K562 (cell line): ENCODE results near the gene ZFTA. TPM values are rescaled to one million over a fixed set of nuclear protein-coding genes. Genes with fewer than 3 reads are reported as not detected.

ENCODE experiments used
- ATAC-seq: fragments of 200-7000 bp; cut with Tn5 transposase; 3 replicates; pipeline ENCODE4 v1.9.1; 2020; ENCODE audit warnings: moderate library complexity
- BruUV-seq: library from RNA; stranded (reverse); fragments of 400-500 nt; replicated peaks from 2 replicates; lab custom pipeline; 2021; lab: Mats Ljungman, UMichigan
- CTCF ChIA-PET: fragments of 300-600 bp; formaldehyde crosslinking; extraction: SDS; loops from one replicate; lab custom pipeline; 2021; ENCODE audit warnings: low intra/inter-chr PET ratio; lab: Yijun Ruan, JAX
- POLR2A ChIA-PET: fragments of 300-600, 350-650 bp; sonication (Branson Sonifier 250); formaldehyde crosslinking; extraction: SDS; loops from one replicate; lab custom pipeline; 2021; ENCODE audit warnings: antibody characterized with exemption, inconsistent platforms; lab: Yijun Ruan, JAX
- DNase-seq, 4 experiments: peaks; one replicate each; pipeline versions ENCODE4 v3.0.0 to v3.0.0-alpha.2; 2011 to 2018; ENCODE audit warnings: low spot score in 3 of 4, mixed read lengths in 3 of 4; ENCODE audit errors: extremely low read depth in 1 of 4
- FAIRE-seq: peaks from 2 replicates; lab custom pipeline; 2011; peaks lifted over from hg19 to GRCh38; lab: Jason Lieb, UNC
- H2AFZ ChIP-seq: 2 replicates; pipeline ENCODE4 v1.6.0; 2011; ENCODE audit warnings: low read depth, low read length, control low read depth, inconsistent platforms
- H3K27ac ChIP-seq: fragments of 200-600 bp; 3 replicates; pipeline ENCODE4 v1.8.0; 2011; ENCODE audit warnings: low read depth, mild to moderate bottlenecking, control low read depth, inconsistent platforms, low read length, moderate library complexity, mixed read lengths; ENCODE audit errors: extremely low read depth
- H3K27me3 ChIP-seq, 2 experiments: fragments of 300-600 bp in 1 of 2; 2 replicates in 1 of 2; 3 replicates in 1 of 2; pipeline versions ENCODE4 v1.6.0 to v1.8.0; 2011; ENCODE audit warnings: inconsistent platforms in 2 of 2, low read length in 2 of 2, mild to moderate bottlenecking in 1 of 2, mixed read lengths in 1 of 2, moderate library complexity in 1 of 2; ENCODE audit not compliant: control insufficient read depth in 2 of 2, insufficient read depth in 2 of 2
- H3K36me3 ChIP-seq: fragments of 300-600 bp; 3 replicates; pipeline ENCODE4 v1.8.0; 2011; ENCODE audit warnings: mild to moderate bottlenecking, low read length, inconsistent platforms; ENCODE audit not compliant: control insufficient read depth, insufficient read depth
- H3K4me1 ChIP-seq, 2 experiments: fragments of 200-600 bp in 1 of 2; replicated peaks in 1 of 2; 2 replicates in 1 of 2; 3 replicates in 1 of 2; pipeline versions ENCODE4 v1.5.1 to v1.8.0; 2011; ENCODE audit warnings: inconsistent platforms in 2 of 2, low read length in 2 of 2, mild to moderate bottlenecking in 1 of 2, mixed read lengths in 1 of 2, moderate library complexity in 1 of 2; ENCODE audit not compliant: control insufficient read depth in 2 of 2, insufficient read depth in 2 of 2
- H3K4me2 ChIP-seq: 2 replicates; pipeline ENCODE4 v1.6.1; 2011; ENCODE audit warnings: low read length, control low read depth, inconsistent platforms, mixed read lengths; ENCODE audit not compliant: insufficient read depth
- H3K4me3 ChIP-seq: fragments of 200-600 bp; sonication (generic), shearing (Covaris generic); 2 replicates; pipeline ENCODE4 v1.5.1; 2016; ENCODE audit warnings: control low read depth, inconsistent platforms
- H3K79me2 ChIP-seq: fragments of 200-600 bp; 3 replicates; pipeline ENCODE4 v1.8.0; 2011; ENCODE audit warnings: low read length, inconsistent platforms; ENCODE audit not compliant: control insufficient read depth, insufficient read depth
- H3K9ac ChIP-seq, 2 experiments: 2 replicates each; pipeline versions ENCODE4 v1.6.0 to v1.6.1; 2011; ENCODE audit warnings: low read depth in 2 of 2, low read length in 2 of 2, control low read depth in 1 of 2, inconsistent platforms in 1 of 2, mild to moderate bottlenecking in 1 of 2, mixed read lengths in 1 of 2; ENCODE audit not compliant: insufficient read depth in 1 of 2
- H3K9me1 ChIP-seq: one replicate; pipeline ENCODE4 v1.6.0; 2011; ENCODE audit warnings: inconsistent platforms, mild to moderate bottlenecking, low read length, moderate library complexity; ENCODE audit not compliant: control insufficient read depth, insufficient read depth
- H3K9me3 ChIP-seq: replicated peaks from 2 replicates; pipeline ENCODE4 v1.5.1; 2011; ENCODE audit warnings: low read depth, low read length, inconsistent platforms; ENCODE audit not compliant: control insufficient read depth, insufficient read depth
- H4K20me1 ChIP-seq: replicated peaks from 2 replicates; pipeline ENCODE4 v1.6.1; 2011; ENCODE audit warnings: low read length, inconsistent platforms, mixed read lengths; ENCODE audit not compliant: control insufficient read depth, insufficient read depth
- NRF1 ChIP-seq, 2 experiments: fragments of 450-650 bp; IDR thresholded peaks in 1 of 2; conservative IDR thresholded peaks in 1 of 2; 2 replicates each; pipeline ENCODE4 v1.6.1; 2014; ENCODE audit warnings: mild to moderate bottlenecking in 2 of 2
- SMAD3 ChIP-seq: fragments of 450-650 bp; formaldehyde crosslinking; conservative IDR thresholded peaks from 2 replicates; pipeline ENCODE4 v1.4.0; 2020; ENCODE audit warnings: mild to moderate bottlenecking
- SMARCA5 ChIP-seq: fragments of 450-650 bp; IDR thresholded peaks from 2 replicates; pipeline ENCODE4 v1.6.1; 2016
- SRF ChIP-seq, 2 experiments: fragments of 250-450, 450-650 bp in 1 of 2; sonication (Bioruptor Pico) in 1 of 2; sonication (generic) in 1 of 2; formaldehyde crosslinking; IDR thresholded peaks; 2 replicates each; pipeline versions ENCODE4 v1.5.0 to v1.5.1; 2020 to 2022; ENCODE audit warnings: mild to moderate bottlenecking in 1 of 2, missing genetic modification reagents in 1 of 2
- SUPT5H ChIP-seq: fragments of 450-650 bp; IDR thresholded peaks from 2 replicates; pipeline ENCODE4 v1.6.1; 2016
- XRCC3 ChIP-seq: fragments of 450-650 bp; IDR thresholded peaks from 2 replicates; pipeline ENCODE4 v1.6.1; 2017; ENCODE audit warnings: mild to moderate bottlenecking, moderate library complexity
- ZKSCAN3 ChIP-seq: fragments of 250-450 bp; sonication (Bioruptor Pico); IDR thresholded peaks from 2 replicates; pipeline ENCODE4 v1.4.0; 2020
- ZNF644 ChIP-seq: fragments of 200-800 bp; sonication (Bioruptor generic); IDR thresholded peaks from 2 replicates; pipeline ENCODE4 v1.6.1; 2016; ENCODE audit warnings: low read depth, missing genetic modification characterization, missing compliant biosample characterization
- WGBS: fragments of 100-300 bp; shearing (Covaris generic); methylation state at CpG from one replicate; pipeline ENCODE4 v1.1.6; 2016; ENCODE audit warnings: low coverage, mixed read lengths; ENCODE audit not compliant: insufficient coverage; ENCODE audit errors: missing lambda C conversion rate; 5-methylcytosine and 5-hydroxymethylcytosine counted together
- in situ Hi-C: fragments of 300-500 bp; cut with MboI; formaldehyde crosslinking; loops from 4 replicates; pipeline ENCODE4 v1.15.0; 2018; ENCODE audit warnings: inconsistent platforms, mixed read lengths
- intact Hi-C: fragments of 100-400 bp; cut with micrococcal nuclease; formaldehyde crosslinking; loops from 2 replicates; pipeline ENCODE4 v1.14.2; 2022
- polyA plus RNA-seq, 8 experiments: library from polyadenylated mRNA; depleted of rRNA in 4 of 8; stranded (reverse) in 5 of 8; unstranded in 3 of 8; fragments of >200 nt; fragmentation: Nextera tagmentation in 2 of 8; fragmentation: Illumina TruSeq in 1 of 8; extraction: Ambion mirVana in 2 of 8; extraction: Trizol in 1 of 8; gene quantifications; 2 replicates each; pipeline versions ENCODE4 v1.2.1 to v1.2.3, GENCODE V29; 2011 to 2014; ENCODE audit warnings: inconsistent platforms in 1 of 8, missing spikeins in 1 of 8
- total RNA-seq, 7 experiments: library from RNA; depleted of rRNA in 6 of 7; stranded (reverse); fragments of >200 nt in 6 of 7; fragmentation: Illumina TruSeq in 2 of 7; extraction: Trizol in 2 of 7; gene quantifications; 2 replicates each; pipeline versions ENCODE4 v1.2.1 to v1.2.3, GENCODE V29; 2011 to 2021; ENCODE audit warnings: low replicate concordance in 1 of 7
- TF ChIP-seq, protein P1 (sequence below): fragments of 200-800 bp; sonication (Bioruptor generic); IDR thresholded peaks from 2 replicates; pipeline ENCODE4 v1.6.1; 2016; ENCODE audit warnings: missing genetic modification characterization, missing compliant biosample characterization
- TF ChIP-seq, protein P2 (sequence below), 3 experiments: IDR thresholded peaks in 2 of 3; conservative IDR thresholded peaks in 1 of 3; 2 replicates each; pipeline ENCODE4 v1.5.1; 2011 to 2012; ENCODE audit warnings: low read length in 3 of 3, mild to moderate bottlenecking in 3 of 3, control low read depth in 2 of 3, improper control_type of control experiment in 1 of 3, inconsistent platforms in 1 of 3, low read depth in 1 of 3, mixed read lengths in 1 of 3, moderate library complexity in 1 of 3; ENCODE audit not compliant: insufficient read depth in 2 of 3
- TF ChIP-seq, protein P3 (sequence below): sonication (generic); formaldehyde crosslinking; IDR thresholded peaks from 2 replicates; pipeline ENCODE4 v1.8.0; 2022; ENCODE audit warnings: mild to moderate bottlenecking, low read depth, missing genetic modification reagents
- TF ChIP-seq, protein P4 (sequence below): fragments of 250-450 bp; sonication (Bioruptor Pico); IDR thresholded peaks from 2 replicates; pipeline ENCODE4 v1.4.0; 2020; ENCODE audit warnings: mild to moderate bottlenecking, moderate library complexity

Gene ZFTA
- total and polyA plus RNA-seq, 9 of the 15 experiments (the other 6 are each of a cell fraction or from before 2014, with no cell fraction given): 0.45 to 12.3 (median 2.9) TPM

DNA sequence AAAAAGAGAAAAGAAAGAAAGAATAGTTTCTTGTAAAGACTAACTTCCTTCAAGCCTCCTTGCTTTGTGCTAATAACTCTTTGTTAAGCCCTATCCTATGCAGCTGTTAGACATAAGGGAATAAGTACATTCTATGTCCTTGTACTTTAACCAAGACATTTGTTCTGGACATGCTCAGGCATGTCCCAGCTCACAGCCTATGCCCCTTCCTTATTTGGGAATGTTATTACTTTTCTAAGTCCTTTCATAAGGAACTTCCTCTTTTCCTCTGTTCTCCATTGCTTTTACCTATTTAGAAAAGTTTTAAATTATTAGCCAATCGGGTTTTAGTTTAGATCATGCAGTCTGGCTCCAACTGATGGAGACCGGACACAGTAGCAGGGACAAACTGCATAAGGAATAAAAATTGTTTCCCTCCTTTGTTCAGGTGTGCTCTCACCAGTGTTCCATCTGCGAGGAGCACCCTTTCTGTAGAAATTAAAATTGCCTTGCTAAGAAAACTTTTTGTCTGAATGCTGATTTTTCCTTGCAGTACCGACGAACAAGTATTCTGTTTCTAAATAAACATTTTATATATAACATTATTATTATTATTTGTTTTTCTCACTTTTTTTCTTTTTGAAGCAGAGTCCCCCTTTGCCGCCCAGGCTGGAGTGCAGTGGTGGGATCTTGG lies 23.1 kb upstream of the ZFTA start:
- Histone ChIP-seq H2AFZ (no peak overlapping the region), H3K4me2 (no peak overlapping the region), H3K36me3 (no peaks in the 10 kb centered on the region), H3K4me1 (no peaks in the 10 kb centered on the region; a peak in 1 of 5 replicates), H4K20me1 (no peaks in the 10 kb centered on the region), H3K9me1 (no peaks in the 10 kb centered on the region), H3K79me2 (no peaks in the 10 kb centered on the region), H3K27ac (no peak overlapping the region), H3K9ac (no peak overlapping the region), H3K27me3 (peaks cover 4% of the 10 kb centered on the region in 2 experiments; a peak in 2 of 5 replicates), H3K9me3 (0 out of 2 replicates have a peak, but pooled peaks cover 4% of the 10 kb centered on the region), H3K4me3 (no peak overlapping the region)
- no TSS peak for BruUV-seq
- no peak for ATAC-seq
- 26% methylated on average over 6 of the region's 6 CpGs for WGBS
- DNase-seq: no peak
- CTCF ChIA-PET: interaction anchor here (0.7 kb wide), 1 partner anchor 888 kb away, joined by 3 read pairs; no protein-coding TSS in a partner anchor
- intact Hi-C loops (no loop called here), in situ Hi-C loops (no loop called here)
- no peak for FAIRE-seq
- POLR2A ChIA-PET: no interaction called here
- TF ChIP-seq XRCC3 (peak; percentile 74; the same call in 1 of the 2 replicates), ZNF644 (no peak), ZKSCAN3 (CRISPR knock-in tag) (no peak), SMAD3 (CRISPR knock-in tag) (no peak), SRF (CRISPR knock-in tag; IDR thresholded peaks at IDR 0.05) (peak in 1 of 2 experiments; percentile 77; a peak in 1 of 4 replicates), SUPT5H (no peak), NRF1 (conservative IDR thresholded peaks at IDR 0.05 in 1 of 2, IDR thresholded peaks at IDR 0.05 in 1 of 2) (peak; percentile 43 to 45; a peak in 2 of 4 replicates), SMARCA5 (no peak)
- TF ChIP-seq, protein P1, sequence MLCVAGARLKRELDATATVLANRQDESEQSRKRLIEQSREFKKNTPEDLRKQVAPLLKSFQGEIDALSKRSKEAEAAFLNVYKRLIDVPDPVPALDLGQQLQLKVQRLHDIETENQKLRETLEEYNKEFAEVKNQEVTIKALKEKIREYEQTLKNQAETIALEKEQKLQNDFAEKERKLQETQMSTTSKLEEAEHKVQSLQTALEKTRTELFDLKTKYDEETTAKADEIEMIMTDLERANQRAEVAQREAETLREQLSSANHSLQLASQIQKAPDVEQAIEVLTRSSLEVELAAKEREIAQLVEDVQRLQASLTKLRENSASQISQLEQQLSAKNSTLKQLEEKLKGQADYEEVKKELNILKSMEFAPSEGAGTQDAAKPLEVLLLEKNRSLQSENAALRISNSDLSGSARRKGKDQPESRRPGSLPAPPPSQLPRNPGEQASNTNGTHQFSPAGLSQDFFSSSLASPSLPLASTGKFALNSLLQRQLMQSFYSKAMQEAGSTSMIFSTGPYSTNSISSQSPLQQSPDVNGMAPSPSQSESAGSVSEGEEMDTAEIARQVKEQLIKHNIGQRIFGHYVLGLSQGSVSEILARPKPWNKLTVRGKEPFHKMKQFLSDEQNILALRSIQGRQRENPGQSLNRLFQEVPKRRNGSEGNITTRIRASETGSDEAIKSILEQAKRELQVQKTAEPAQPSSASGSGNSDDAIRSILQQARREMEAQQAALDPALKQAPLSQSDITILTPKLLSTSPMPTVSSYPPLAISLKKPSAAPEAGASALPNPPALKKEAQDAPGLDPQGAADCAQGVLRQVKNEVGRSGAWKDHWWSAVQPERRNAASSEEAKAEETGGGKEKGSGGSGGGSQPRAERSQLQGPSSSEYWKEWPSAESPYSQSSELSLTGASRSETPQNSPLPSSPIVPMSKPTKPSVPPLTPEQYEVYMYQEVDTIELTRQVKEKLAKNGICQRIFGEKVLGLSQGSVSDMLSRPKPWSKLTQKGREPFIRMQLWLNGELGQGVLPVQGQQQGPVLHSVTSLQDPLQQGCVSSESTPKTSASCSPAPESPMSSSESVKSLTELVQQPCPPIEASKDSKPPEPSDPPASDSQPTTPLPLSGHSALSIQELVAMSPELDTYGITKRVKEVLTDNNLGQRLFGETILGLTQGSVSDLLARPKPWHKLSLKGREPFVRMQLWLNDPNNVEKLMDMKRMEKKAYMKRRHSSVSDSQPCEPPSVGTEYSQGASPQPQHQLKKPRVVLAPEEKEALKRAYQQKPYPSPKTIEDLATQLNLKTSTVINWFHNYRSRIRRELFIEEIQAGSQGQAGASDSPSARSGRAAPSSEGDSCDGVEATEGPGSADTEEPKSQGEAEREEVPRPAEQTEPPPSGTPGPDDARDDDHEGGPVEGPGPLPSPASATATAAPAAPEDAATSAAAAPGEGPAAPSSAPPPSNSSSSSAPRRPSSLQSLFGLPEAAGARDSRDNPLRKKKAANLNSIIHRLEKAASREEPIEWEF: no peak
- TF ChIP-seq, protein P2, sequence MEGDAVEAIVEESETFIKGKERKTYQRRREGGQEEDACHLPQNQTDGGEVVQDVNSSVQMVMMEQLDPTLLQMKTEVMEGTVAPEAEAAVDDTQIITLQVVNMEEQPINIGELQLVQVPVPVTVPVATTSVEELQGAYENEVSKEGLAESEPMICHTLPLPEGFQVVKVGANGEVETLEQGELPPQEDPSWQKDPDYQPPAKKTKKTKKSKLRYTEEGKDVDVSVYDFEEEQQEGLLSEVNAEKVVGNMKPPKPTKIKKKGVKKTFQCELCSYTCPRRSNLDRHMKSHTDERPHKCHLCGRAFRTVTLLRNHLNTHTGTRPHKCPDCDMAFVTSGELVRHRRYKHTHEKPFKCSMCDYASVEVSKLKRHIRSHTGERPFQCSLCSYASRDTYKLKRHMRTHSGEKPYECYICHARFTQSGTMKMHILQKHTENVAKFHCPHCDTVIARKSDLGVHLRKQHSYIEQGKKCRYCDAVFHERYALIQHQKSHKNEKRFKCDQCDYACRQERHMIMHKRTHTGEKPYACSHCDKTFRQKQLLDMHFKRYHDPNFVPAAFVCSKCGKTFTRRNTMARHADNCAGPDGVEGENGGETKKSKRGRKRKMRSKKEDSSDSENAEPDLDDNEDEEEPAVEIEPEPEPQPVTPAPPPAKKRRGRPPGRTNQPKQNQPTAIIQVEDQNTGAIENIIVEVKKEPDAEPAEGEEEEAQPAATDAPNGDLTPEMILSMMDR (IDR thresholded peaks at IDR 0.05 in 2 of 3, conservative IDR thresholded peaks at IDR 0.05 in 1 of 3; ENCODE audit: insufficient read depth in 2 of 3, low read depth in 1 of 3, low read length in 3 of 3): no peak
- TF ChIP-seq, protein P3, sequence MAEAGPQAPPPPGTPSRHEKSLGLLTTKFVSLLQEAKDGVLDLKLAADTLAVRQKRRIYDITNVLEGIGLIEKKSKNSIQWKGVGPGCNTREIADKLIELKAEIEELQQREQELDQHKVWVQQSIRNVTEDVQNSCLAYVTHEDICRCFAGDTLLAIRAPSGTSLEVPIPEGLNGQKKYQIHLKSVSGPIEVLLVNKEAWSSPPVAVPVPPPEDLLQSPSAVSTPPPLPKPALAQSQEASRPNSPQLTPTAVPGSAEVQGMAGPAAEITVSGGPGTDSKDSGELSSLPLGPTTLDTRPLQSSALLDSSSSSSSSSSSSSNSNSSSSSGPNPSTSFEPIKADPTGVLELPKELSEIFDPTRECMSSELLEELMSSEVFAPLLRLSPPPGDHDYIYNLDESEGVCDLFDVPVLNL (CRISPR knock-in tag): no peak
- TF ChIP-seq, protein P4, sequence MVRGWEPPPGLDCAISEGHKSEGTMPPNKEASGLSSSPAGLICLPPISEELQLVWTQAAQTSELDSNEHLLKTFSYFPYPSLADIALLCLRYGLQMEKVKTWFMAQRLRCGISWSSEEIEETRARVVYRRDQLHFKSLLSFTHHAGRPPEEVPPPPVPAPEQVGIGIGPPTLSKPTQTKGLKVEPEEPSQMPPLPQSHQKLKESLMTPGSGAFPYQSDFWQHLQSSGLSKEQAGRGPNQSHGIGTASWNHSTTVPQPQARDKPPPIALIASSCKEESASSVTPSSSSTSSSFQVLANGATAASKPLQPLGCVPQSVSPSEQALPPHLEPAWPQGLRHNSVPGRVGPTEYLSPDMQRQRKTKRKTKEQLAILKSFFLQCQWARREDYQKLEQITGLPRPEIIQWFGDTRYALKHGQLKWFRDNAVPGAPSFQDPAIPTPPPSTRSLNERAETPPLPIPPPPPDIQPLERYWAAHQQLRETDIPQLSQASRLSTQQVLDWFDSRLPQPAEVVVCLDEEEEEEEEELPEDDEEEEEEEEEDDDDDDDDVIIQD (CRISPR knock-in tag): no peak
